B cell (primary cell): ENCODE measurements around the gene ARHGAP31. TPM values are rescaled to one million over a fixed set of nuclear protein-coding genes. Genes with fewer than 3 reads are reported as not detected.

Experiments used
- ATAC-seq: fragments of 200-7000 bp; cut with Tn5 transposase; one replicate; pipeline ENCODE4 v1.10.0; 2021; ENCODE audit warnings: low read depth, mild to moderate bottlenecking, moderate number of reproducible peaks, moderate library complexity
- CTCF ChIA-PET: fragments of 350-600 bp; sonication (Branson Sonifier 250); formaldehyde crosslinking; loops from one replicate; lab custom pipeline; 2021; ENCODE audit warnings: antibody characterized with exemption, inconsistent platforms; lab: Charles Lee
- POLR2A ChIA-PET: fragments of 350-600 bp; sonication (Branson Sonifier 250); formaldehyde crosslinking; loops from one replicate; lab custom pipeline; 2021; ENCODE audit warnings: antibody characterized with exemption; lab: Charles Lee
- DNase-seq: peaks from one replicate; pipeline ENCODE4 v3.0.0; 2013
- H2AFZ ChIP-seq: 2 replicates; pipeline ENCODE4 v1.6.1; 2012; ENCODE audit warnings: mild to moderate bottlenecking, low read depth, low read length; ENCODE audit not compliant: insufficient read depth, poor library complexity, severe bottlenecking
- H3K27ac ChIP-seq, 2 donors: 1 replicate in 1 of 2; 2 replicates in 1 of 2; pipeline ENCODE4 v1.5.1; 2012 to 2013; ENCODE audit warnings: low read length in 2 of 2, mild to moderate bottlenecking in 2 of 2, moderate library complexity in 1 of 2
- H3K27me3 ChIP-seq, 4 experiments: fragments of 200-600 bp in 1 of 4; sonication (generic) in 1 of 4; replicated peaks in 1 of 4; 1 replicate in 2 of 4; 2 replicates in 2 of 4; pipeline versions ENCODE4 v1.6.1 to v1.7.0; 2013 to 2016; ENCODE audit warnings: low read length in 3 of 4, mild to moderate bottlenecking in 2 of 4, mixed read lengths in 1 of 4, moderate library complexity in 1 of 4; ENCODE audit not compliant: insufficient read depth in 4 of 4, control insufficient read depth in 3 of 4; ENCODE audit errors: control extremely low read depth in 1 of 4
- H3K36me3 ChIP-seq, 2 experiments: replicated peaks in 1 of 2; 1 replicate in 1 of 2; 2 replicates in 1 of 2; pipeline versions ENCODE4 v1.6.1 to v1.7.1; 2013; ENCODE audit warnings: low read length in 1 of 2; ENCODE audit not compliant: insufficient read depth in 2 of 2, control insufficient read depth in 1 of 2; ENCODE audit errors: control extremely low read depth in 1 of 2, extremely low read depth in 1 of 2
- H3K4me1 ChIP-seq, 2 donors: fragments of 200-600 bp in 1 of 2; sonication (generic) in 1 of 2; 1 replicate in 1 of 2; 2 replicates in 1 of 2; pipeline versions ENCODE4 v1.5.1 to v1.6.1; 2013 to 2017; ENCODE audit warnings: low read length in 2 of 2; ENCODE audit not compliant: control insufficient read depth in 2 of 2, insufficient read depth in 2 of 2
- H3K4me2 ChIP-seq: replicated peaks from 2 replicates; pipeline ENCODE3; 2012; ENCODE audit warnings: mild to moderate bottlenecking, low read depth, low read length; ENCODE audit not compliant: poor library complexity, severe bottlenecking
- H3K4me3 ChIP-seq, 5 experiments: fragments of 200-600 bp in 1 of 5; sonication (generic) in 1 of 5; 1 replicate in 3 of 5; 2 replicates in 2 of 5; pipeline versions ENCODE4 v1.5.1 to v1.7.0; 2011 to 2016; ENCODE audit warnings: low read length in 4 of 5, mild to moderate bottlenecking in 4 of 5, low read depth in 2 of 5, control low read depth in 1 of 5, moderate library complexity in 1 of 5; ENCODE audit not compliant: insufficient read depth in 1 of 5; ENCODE audit errors: control extremely low read depth in 1 of 5, extremely low read depth in 1 of 5
- H3K79me2 ChIP-seq: fragments of 200-600 bp; sonication (generic); one replicate; pipeline ENCODE4 v1.6.0; 2016; ENCODE audit warnings: low read length; ENCODE audit not compliant: control insufficient read depth, insufficient read depth
- H3K9ac ChIP-seq: fragments of 200-600 bp; sonication (generic); 2 replicates; pipeline ENCODE4 v1.6.1; 2017; ENCODE audit warnings: mild to moderate bottlenecking, low read length, moderate library complexity
- H3K9me3 ChIP-seq, 3 donors: one replicate each; pipeline versions ENCODE4 v1.6.1 to v1.7.1; 2013; ENCODE audit warnings: low read length in 2 of 3; ENCODE audit not compliant: control insufficient read depth in 2 of 3, insufficient read depth in 1 of 3; ENCODE audit errors: control extremely low read depth in 1 of 3
- H4K20me1 ChIP-seq: 2 replicates; pipeline ENCODE4 v1.6.0; 2012; ENCODE audit warnings: mild to moderate bottlenecking, low read length; ENCODE audit not compliant: insufficient read depth, control insufficient read depth, poor library complexity, severe bottlenecking
- H3K27ac Mint-ChIP-seq: one replicate; pipeline ENCODE4 v1.8.0; 2021; ENCODE audit warnings: mixed read lengths
- H3K27me3 Mint-ChIP-seq: one replicate; pipeline ENCODE4 v1.8.0; 2021; ENCODE audit warnings: mixed read lengths
- H3K4me1 Mint-ChIP-seq: one replicate; pipeline ENCODE4 v1.8.0; 2021; ENCODE audit warnings: mixed read lengths
- H3K4me3 Mint-ChIP-seq: one replicate; pipeline ENCODE4 v1.8.0; 2021; ENCODE audit warnings: mixed read lengths
- H3K9me3 Mint-ChIP-seq: one replicate; pipeline ENCODE4 v1.8.0; 2022; ENCODE audit warnings: mixed read lengths; ENCODE audit not compliant: insufficient read depth
- CTCF ChIP-seq: fragments of 200-600 bp; IDR thresholded peaks from one replicate; pipeline ENCODE4 v1.8.0; 2022; ENCODE audit warnings: antibody characterized with exemption, mild to moderate bottlenecking
- EZH2 ChIP-seq: IDR thresholded peaks from 2 replicates; pipeline ENCODE4 v1.6.1; 2012; ENCODE audit warnings: borderline replicate concordance, low read depth, mild to moderate bottlenecking, moderate library complexity, low read length; ENCODE audit not compliant: insufficient read depth, poor library complexity, severe bottlenecking
- WGBS: methylation state at CpG from one replicate; pipeline ENCODE4 v1.1.5; 2013; ENCODE audit warnings: missing lambda C conversion rate; ENCODE audit not compliant: insufficient coverage; 5-methylcytosine and 5-hydroxymethylcytosine counted together
- intact Hi-C: fragments of 100-400 bp; cut with micrococcal nuclease; formaldehyde crosslinking; loops from one replicate; pipeline ENCODE4 v1.10.0; 2022
- polyA plus RNA-seq: library from polyadenylated mRNA; depleted of rRNA; stranded (reverse); fragments of >200 nt; gene quantifications from 2 replicates; pipeline ENCODE4 v1.2.3, GENCODE V29; 2012
- total RNA-seq, 2 donors: library from RNA; stranded (reverse); fragments of 120-200 nt in 1 of 2; gene quantifications; 1 replicate in 1 of 2; 2 replicates in 1 of 2; pipeline versions ENCODE4 v1.2.3 to v1.2.4, GENCODE V29; 2013 to 2022

ARHGAP31 gene
- total and polyA plus RNA-seq, 2 donors (not counting 1 experiment from before 2014, with no cell fraction given): 3.5 to 7.8 TPM

GRCh38 chr3:119433613-119434325 lies 139.6 kb downstream of the ARHGAP31 start:
- H3K4me1 ChIP-seq: no peaks in the 10 kb centered on the region
- peaks cover 26 to 82% of the 10 kb centered on the region in 2 experiments for H3K36me3 ChIP-seq
- intact Hi-C loops: no loop called here
- Mint-ChIP-seq H3K27ac (no peak overlapping the region), H3K4me1 (no peaks in the 10 kb centered on the region), H3K27me3 (no peaks in the 10 kb centered on the region), H3K4me3 (no peak overlapping the region), H3K9me3 (peaks cover 16% of the 10 kb centered on the region)
- no peaks in the 10 kb centered on the region for H3K27me3 ChIP-seq
- no peak overlapping the region for H3K4me3 ChIP-seq
- 100% methylated on average over 2 of the region's 3 CpGs for WGBS
- ChIA-PET POLR2A (no interaction called here), CTCF (interaction anchor here (1.3 kb wide), 1 partner anchor 247 kb away, joined by 4 read pairs; no protein-coding TSS in a partner anchor)
- H2AFZ ChIP-seq: no peak overlapping the region
- no peak overlapping the region for H3K27ac ChIP-seq
- TF ChIP-seq EZH2 (no peak), CTCF (no peak)
- ATAC-seq (no peak), DNase-seq (no peak)
- H3K9ac ChIP-seq: no peak overlapping the region
- H3K79me2 ChIP-seq: no peaks in the 10 kb centered on the region
- H3K4me2 ChIP-seq: no peak overlapping the region
- no peaks in the 10 kb centered on the region for H4K20me1 ChIP-seq
- H3K9me3 ChIP-seq: peaks cover 0 to 7% (median 5%) of the 10 kb centered on the region in 3 donors

GRCh38 chr3:119434703-119435102 lies 140.5 kb downstream of the ARHGAP31 start:
- Histone ChIP-seq H3K27me3 (no peaks in the 10 kb centered on the region), H3K79me2 (no peaks in the 10 kb centered on the region), H3K9ac (no peak overlapping the region), H2AFZ (no peak overlapping the region), H3K27ac (no peak overlapping the region), H3K9me3 (peaks cover 0 to 2% (median 0%) of the 10 kb centered on the region in 3 donors), H3K4me3 (no peak overlapping the region), H3K36me3 (peaks cover 19 to 77% of the 10 kb centered on the region in 2 experiments), H3K4me2 (no peak overlapping the region), H4K20me1 (no peaks in the 10 kb centered on the region), H3K4me1 (no peaks in the 10 kb centered on the region)
- POLR2A ChIA-PET: no interaction called here
- Mint-ChIP-seq H3K27ac (no peak overlapping the region), H3K4me1 (no peaks in the 10 kb centered on the region), H3K9me3 (peaks cover 10% of the 10 kb centered on the region), H3K27me3 (no peaks in the 10 kb centered on the region), H3K4me3 (no peak overlapping the region)
- TF ChIP-seq CTCF: no peak
- TF ChIP-seq EZH2: no peak
- ATAC-seq (no peak), DNase-seq (no peak)
- CTCF ChIA-PET: interaction anchor here (1.3 kb wide), 1 partner anchor 246 kb away, joined by 4 read pairs; no protein-coding TSS in a partner anchor
- intact Hi-C loops: no loop called here
- WGBS: 100% methylated on average over 2 of the region's 4 CpGs
